A549 (cell line): ENCODE results near the gene CFAP410. TPM values are rescaled to one million over a fixed set of nuclear protein-coding genes. Genes with fewer than 3 reads are reported as not detected.

Experiments
- ATAC-seq, 2 experiments: fragments of 200-7000 bp in 1 of 2; fragments of >200 bp in 1 of 2; cut with Nextera tagmentation in 1 of 2; cut with Tn5 transposase in 1 of 2; 3 replicates each; pipeline versions ENCODE4 v1.8.0 to v1.9.1; 2018 to 2020; ENCODE audit warnings: mild to moderate bottlenecking in 1 of 2, moderate library complexity in 1 of 2
- CTCF ChIA-PET: fragments of 300-600 bp; sonication (Branson Sonifier 250); formaldehyde crosslinking; extraction: SDS; loops from one replicate; lab custom pipeline; 2021; ENCODE audit warnings: antibody characterized with exemption, inconsistent platforms; lab: Yijun Ruan, JAX
- POLR2A ChIA-PET: fragments of 350-600 bp; formaldehyde crosslinking; extraction: SDS; loops from one replicate; lab custom pipeline; 2021; ENCODE audit warnings: antibody characterized with exemption, inconsistent platforms; lab: Yijun Ruan, JAX
- DNase-seq, 2 experiments: peaks; one replicate each; pipeline versions ENCODE4 v3.0.0 to v3.0.0-alpha.2; 2011 to 2016; ENCODE audit warnings: low read depth in 1 of 2, low spot score in 1 of 2
- FAIRE-seq: peaks from 2 replicates; lab custom pipeline; 2011; peaks lifted over from hg19 to GRCh38; lab: Jason Lieb, UNC
- H3K27ac ChIP-seq, 2 experiments: fragments of >200 bp; sonication (Bioruptor Twin); formaldehyde crosslinking; 3 replicates each; pipeline ENCODE4 v1.5.1; 2016 to 2017
- H3K4me1 ChIP-seq: fragments of >200 bp; sonication (Bioruptor Twin); formaldehyde crosslinking; 3 replicates; pipeline ENCODE4 v1.6.1; 2016
- H3K4me2 ChIP-seq: fragments of >200 bp; sonication (Bioruptor Twin); formaldehyde crosslinking; 3 replicates; pipeline ENCODE4 v1.6.1; 2016
- H3K4me3 ChIP-seq: fragments of >200 bp; sonication (Bioruptor Twin); formaldehyde crosslinking; 3 replicates; pipeline ENCODE4 v1.5.1; 2016
- H3K9me3 ChIP-seq: fragments of >200 bp; sonication (Bioruptor Twin); formaldehyde crosslinking; 3 replicates; pipeline ENCODE4 v1.6.1; 2016
- CBX8 ChIP-seq: fragments of 200-600 bp; sonication (generic); IDR thresholded peaks from 2 replicates; pipeline ENCODE4 v1.6.1; 2016
- CEBPB ChIP-seq, 2 experiments: fragments of >200 bp in 1 of 2; sonication (Bioruptor Twin) in 1 of 2; formaldehyde crosslinking in 1 of 2; IDR thresholded peaks; 2 replicates each; pipeline ENCODE4 v1.6.1; 2012 to 2016
- CHD4 ChIP-seq: fragments of 200-600 bp; sonication (generic); IDR thresholded peaks from 2 replicates; pipeline ENCODE4 v1.6.1; 2016; ENCODE audit warnings: antibody characterized with exemption, mild to moderate bottlenecking, borderline replicate concordance
- EP300 ChIP-seq, 2 experiments: fragments of >200 bp; sonication (Bioruptor Twin); formaldehyde crosslinking; IDR thresholded peaks; 2 replicates in 1 of 2; 3 replicates in 1 of 2; pipeline ENCODE4 v1.6.1; 2016 to 2017
- ESRRA ChIP-seq: fragments of 150-350 bp; IDR thresholded peaks from 2 replicates; pipeline ENCODE4 v1.6.1; 2014; ENCODE audit warnings: mild to moderate bottlenecking, low read length, borderline replicate concordance
- FOXS1 ChIP-seq: fragments of 250-450 bp; sonication (Bioruptor Pico); IDR thresholded peaks from 2 replicates; pipeline ENCODE4 v1.5.0; 2020; ENCODE audit warnings: mild to moderate bottlenecking, moderate library complexity
- GATA3 ChIP-seq: IDR thresholded peaks from 2 replicates; pipeline ENCODE4 v1.6.1; 2012; ENCODE audit warnings: borderline replicate concordance
- HOXA7 ChIP-seq: fragments of 250-450 bp; sonication (Bioruptor Pico); IDR thresholded peaks from 2 replicates; pipeline ENCODE4 v1.5.0; 2020; ENCODE audit warnings: mild to moderate bottlenecking, moderate library complexity
- HOXB13 ChIP-seq: fragments of 250-450 bp; sonication (Bioruptor Pico); IDR thresholded peaks from 2 replicates; pipeline ENCODE4 v1.5.0; 2020; ENCODE audit warnings: low read depth, mild to moderate bottlenecking, moderate library complexity
- HOXB5 ChIP-seq: fragments of 250-450 bp; sonication (Bioruptor Pico); IDR thresholded peaks from 2 replicates; pipeline ENCODE4 v1.5.0; 2020; ENCODE audit warnings: mild to moderate bottlenecking, moderate library complexity
- KDM1A ChIP-seq: fragments of 200-600 bp; sonication (generic); IDR thresholded peaks from 2 replicates; pipeline ENCODE4 v1.6.1; 2016; ENCODE audit warnings: low read depth, mild to moderate bottlenecking
- KDM5A ChIP-seq: fragments of 200-600 bp; sonication (generic); IDR thresholded peaks from 2 replicates; pipeline ENCODE4 v1.6.1; 2016; ENCODE audit warnings: antibody characterized with exemption, mild to moderate bottlenecking
- MYC ChIP-seq: IDR thresholded peaks from 2 replicates; pipeline ENCODE4 v1.6.1; 2012; ENCODE audit warnings: mild to moderate bottlenecking, inconsistent platforms, low read length, improper control_type of control experiment, borderline replicate concordance
- NR3C1 ChIP-seq: fragments of >200 bp; sonication (Bioruptor Twin); formaldehyde crosslinking; IDR thresholded peaks from 3 replicates; pipeline ENCODE4 v1.6.1; 2017
- RAD21 ChIP-seq, 2 experiments: fragments of >200 bp in 1 of 2; sonication (Bioruptor Twin) in 1 of 2; formaldehyde crosslinking in 1 of 2; IDR thresholded peaks in 1 of 2; conservative IDR thresholded peaks in 1 of 2; 2 replicates in 1 of 2; 3 replicates in 1 of 2; pipeline ENCODE4 v1.6.1; 2012 to 2018; ENCODE audit warnings: inconsistent platforms in 1 of 2
- RARB ChIP-seq: fragments of 250-450 bp; sonication (Bioruptor Pico); IDR thresholded peaks from 2 replicates; pipeline ENCODE4 v1.8.0; 2021; ENCODE audit warnings: mild to moderate bottlenecking, moderate library complexity
- SMC3 ChIP-seq: fragments of >200 bp; sonication (Bioruptor Twin); formaldehyde crosslinking; IDR thresholded peaks from 3 replicates; pipeline ENCODE4 v1.6.1; 2018; ENCODE audit warnings: inconsistent platforms
- TFCP2L1 ChIP-seq: fragments of 250-450 bp; sonication (Bioruptor Pico); IDR thresholded peaks from 2 replicates; pipeline ENCODE4 v1.5.0; 2021; ENCODE audit warnings: mild to moderate bottlenecking
- ZNF302 ChIP-seq: fragments of 250-450 bp; sonication (Bioruptor Pico); IDR thresholded peaks from 2 replicates; pipeline ENCODE4 v1.9.0; 2021; ENCODE audit warnings: inconsistent platforms, mild to moderate bottlenecking, moderate library complexity
- WGBS: methylation state at CpG from one replicate; pipeline ENCODE4 v1.1.6; 2017; ENCODE audit errors: missing lambda C conversion rate; 5-methylcytosine and 5-hydroxymethylcytosine counted together
- polyA plus RNA-seq, 4 experiments: library from polyadenylated mRNA; depleted of rRNA in 3 of 4; stranded (reverse); fragments of >200 nt; fragmentation: RNase III in 1 of 4; extraction: RNeasy Plus Mini Kit Qiagen cat#74134 plus additional on column Dnase treatment in 1 of 4; gene quantifications; 2 replicates in 3 of 4; 3 replicates in 1 of 4; pipeline ENCODE4 v1.2.3, GENCODE V29; 2011 to 2017
- TF ChIP-seq, protein P1 (sequence below): fragments of >200 bp; sonication (Bioruptor Twin); formaldehyde crosslinking; IDR thresholded peaks from 2 replicates; pipeline ENCODE4 v1.6.1; 2016
- TF ChIP-seq, protein P2 (sequence below): fragments of >200 bp; sonication (Bioruptor Twin); formaldehyde crosslinking; IDR thresholded peaks from 3 replicates; pipeline ENCODE4 v1.5.1; 2016
- TF ChIP-seq, protein P3 (sequence below): IDR thresholded peaks from 2 replicates; pipeline ENCODE4 v1.6.1; 2012; ENCODE audit warnings: low read depth, borderline replicate concordance
- TF ChIP-seq, protein P4 (sequence below): fragments of 450-650 bp; IDR thresholded peaks from 2 replicates; pipeline ENCODE4 v1.6.1; 2014; ENCODE audit warnings: antibody characterized with exemption
- TF ChIP-seq, protein P5 (sequence below): fragments of >200 bp; sonication (Bioruptor Twin); formaldehyde crosslinking; IDR thresholded peaks from 3 replicates; pipeline ENCODE4 v1.6.1; 2016

Gene CFAP410
- polyA plus RNA-seq, 2 of the 4 experiments (the other 2 are of a cell fraction) = 3.2 to 7.1 TPM

DNA sequence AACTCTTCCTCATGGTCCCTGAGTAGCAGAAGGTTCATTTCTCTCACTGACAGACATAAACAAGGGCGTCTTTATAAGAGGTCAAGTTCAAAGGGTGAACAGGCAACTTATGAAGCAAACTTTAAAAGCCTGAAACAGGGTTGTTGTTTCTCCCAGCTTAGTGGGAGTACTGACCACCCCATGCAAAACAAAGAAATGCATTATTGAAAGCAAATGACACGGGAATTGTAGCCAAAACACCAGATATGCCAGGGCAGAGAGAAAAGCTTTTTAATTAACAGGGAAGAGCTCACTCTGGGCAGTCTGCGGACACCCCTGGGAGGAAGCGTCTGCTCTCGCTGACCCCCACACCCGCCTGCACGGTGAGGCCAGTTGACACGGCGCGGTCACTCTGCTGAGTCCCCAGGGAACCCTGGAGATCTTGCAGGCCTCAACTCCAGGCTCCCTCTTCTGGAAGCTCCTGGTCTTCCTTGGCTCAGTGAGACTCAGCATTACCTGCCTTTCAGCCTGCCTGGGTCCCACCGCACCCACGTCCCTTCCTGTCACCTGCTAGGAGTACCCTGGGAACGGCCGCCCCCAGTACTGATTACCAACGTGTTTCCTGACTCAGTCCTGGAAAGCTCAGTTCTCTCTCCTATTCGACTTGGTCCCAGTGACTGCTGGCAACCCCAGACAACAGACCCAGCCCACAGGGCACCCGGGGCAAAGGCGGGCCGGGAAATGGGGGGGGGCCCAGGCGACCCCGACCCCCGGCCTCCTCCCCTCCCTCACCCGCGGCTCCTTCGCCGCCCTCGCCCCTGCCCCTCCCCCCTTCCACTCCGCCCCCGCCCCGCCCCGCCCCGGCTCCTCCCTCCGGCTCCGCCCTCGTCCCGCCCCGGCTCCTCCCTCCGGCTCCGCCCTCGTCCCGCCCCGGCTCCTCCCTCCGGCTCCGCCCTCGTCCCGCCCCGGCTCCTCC lies 972 bp downstream of the CFAP410 start:
- ATAC-seq (peak; percentile 63 to 70), DNase-seq (peak; percentile 43 to 65), FAIRE-seq (no peak)
- Histone ChIP-seq H3K4me3 (peak overlapping the region; percentile 48), H3K9me3 (no peaks in the 10 kb centered on the region), H3K27ac (peak overlapping the region; percentile 52 to 81; a peak in 4 of 6 replicates), H3K4me1 (peaks cover 9% of the 10 kb centered on the region), H3K4me2 (peak overlapping the region; percentile 94)
- POLR2A ChIA-PET = interaction anchor here (0.8 to 1.4 kb wide), 4 partner anchors 8 to 117 kb away, joined by 3 to 6 read pairs (median 4); partner anchors contain the start of gene LRRC3
- CTCF ChIA-PET = interaction anchor here (1.0 to 1.8 kb wide), 7 partner anchors 13 to 143 kb away, joined by 3 to 7 read pairs (median 4); partner anchors contain the start of gene LRRC3
- WGBS = 34% methylated on average over 15 of the region's 47 CpGs
- TF ChIP-seq NR3C1 (no peak), KDM5A (no peak), CHD4 (no peak), KDM1A (no peak), CBX8 (no peak), SMC3 (peak; percentile 26; the same call in 1 of the 3 replicates), MYC (no peak), CEBPB (IDR thresholded peaks at IDR 0.05) (no peak), RAD21 (conservative IDR thresholded peaks at IDR 0.05 in 1 of 2, IDR thresholded peaks at IDR 0.05 in 1 of 2) (peak; percentile 17 to 18; a peak in 2 of 5 replicates), EP300 (IDR thresholded peaks at IDR 0.05) (no peak), HOXA7 (CRISPR knock-in tag) (no peak), RARB (CRISPR knock-in tag) (no peak), TFCP2L1 (CRISPR knock-in tag) (no peak), FOXS1 (CRISPR knock-in tag) (no peak), HOXB5 (no peak), GATA3 (no peak), ZNF302 (CRISPR knock-in tag) (no peak), HOXB13 (CRISPR knock-in tag) (no peak), ESRRA (no peak)
- TF ChIP-seq, protein P1, sequence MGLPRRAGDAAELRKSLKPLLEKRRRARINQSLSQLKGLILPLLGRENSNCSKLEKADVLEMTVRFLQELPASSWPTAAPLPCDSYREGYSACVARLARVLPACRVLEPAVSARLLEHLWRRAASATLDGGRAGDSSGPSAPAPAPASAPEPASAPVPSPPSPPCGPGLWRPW = no peak
- TF ChIP-seq, protein P2, sequence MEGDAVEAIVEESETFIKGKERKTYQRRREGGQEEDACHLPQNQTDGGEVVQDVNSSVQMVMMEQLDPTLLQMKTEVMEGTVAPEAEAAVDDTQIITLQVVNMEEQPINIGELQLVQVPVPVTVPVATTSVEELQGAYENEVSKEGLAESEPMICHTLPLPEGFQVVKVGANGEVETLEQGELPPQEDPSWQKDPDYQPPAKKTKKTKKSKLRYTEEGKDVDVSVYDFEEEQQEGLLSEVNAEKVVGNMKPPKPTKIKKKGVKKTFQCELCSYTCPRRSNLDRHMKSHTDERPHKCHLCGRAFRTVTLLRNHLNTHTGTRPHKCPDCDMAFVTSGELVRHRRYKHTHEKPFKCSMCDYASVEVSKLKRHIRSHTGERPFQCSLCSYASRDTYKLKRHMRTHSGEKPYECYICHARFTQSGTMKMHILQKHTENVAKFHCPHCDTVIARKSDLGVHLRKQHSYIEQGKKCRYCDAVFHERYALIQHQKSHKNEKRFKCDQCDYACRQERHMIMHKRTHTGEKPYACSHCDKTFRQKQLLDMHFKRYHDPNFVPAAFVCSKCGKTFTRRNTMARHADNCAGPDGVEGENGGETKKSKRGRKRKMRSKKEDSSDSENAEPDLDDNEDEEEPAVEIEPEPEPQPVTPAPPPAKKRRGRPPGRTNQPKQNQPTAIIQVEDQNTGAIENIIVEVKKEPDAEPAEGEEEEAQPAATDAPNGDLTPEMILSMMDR = peak; percentile 17; the same call in 2 of the 3 replicates
- TF ChIP-seq, protein P3, sequence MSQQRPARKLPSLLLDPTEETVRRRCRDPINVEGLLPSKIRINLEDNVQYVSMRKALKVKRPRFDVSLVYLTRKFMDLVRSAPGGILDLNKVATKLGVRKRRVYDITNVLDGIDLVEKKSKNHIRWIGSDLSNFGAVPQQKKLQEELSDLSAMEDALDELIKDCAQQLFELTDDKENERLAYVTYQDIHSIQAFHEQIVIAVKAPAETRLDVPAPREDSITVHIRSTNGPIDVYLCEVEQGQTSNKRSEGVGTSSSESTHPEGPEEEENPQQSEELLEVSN = no peak
- TF ChIP-seq, protein P4, sequence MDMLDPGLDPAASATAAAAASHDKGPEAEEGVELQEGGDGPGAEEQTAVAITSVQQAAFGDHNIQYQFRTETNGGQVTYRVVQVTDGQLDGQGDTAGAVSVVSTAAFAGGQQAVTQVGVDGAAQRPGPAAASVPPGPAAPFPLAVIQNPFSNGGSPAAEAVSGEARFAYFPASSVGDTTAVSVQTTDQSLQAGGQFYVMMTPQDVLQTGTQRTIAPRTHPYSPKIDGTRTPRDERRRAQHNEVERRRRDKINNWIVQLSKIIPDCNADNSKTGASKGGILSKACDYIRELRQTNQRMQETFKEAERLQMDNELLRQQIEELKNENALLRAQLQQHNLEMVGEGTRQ = no peak
- TF ChIP-seq, protein P5, sequence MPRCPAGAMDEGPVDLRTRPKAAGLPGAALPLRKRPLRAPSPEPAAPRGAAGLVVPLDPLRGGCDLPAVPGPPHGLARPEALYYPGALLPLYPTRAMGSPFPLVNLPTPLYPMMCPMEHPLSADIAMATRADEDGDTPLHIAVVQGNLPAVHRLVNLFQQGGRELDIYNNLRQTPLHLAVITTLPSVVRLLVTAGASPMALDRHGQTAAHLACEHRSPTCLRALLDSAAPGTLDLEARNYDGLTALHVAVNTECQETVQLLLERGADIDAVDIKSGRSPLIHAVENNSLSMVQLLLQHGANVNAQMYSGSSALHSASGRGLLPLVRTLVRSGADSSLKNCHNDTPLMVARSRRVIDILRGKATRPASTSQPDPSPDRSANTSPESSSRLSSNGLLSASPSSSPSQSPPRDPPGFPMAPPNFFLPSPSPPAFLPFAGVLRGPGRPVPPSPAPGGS = no peak
